WTC11 (cell line): ENCODE results near the gene XDH. TPM values are rescaled to one million over a fixed set of nuclear protein-coding genes. Genes with fewer than 3 reads are reported as not detected.

Source experiments
- ATAC-seq: fragments of 200-7000 bp; cut with Tn5 transposase; 2 replicates; pipeline ENCODE4 v1.10.0; 2021; ENCODE audit warnings: mild to moderate bottlenecking, moderate library complexity
- CTCF ChIA-PET: fragments of 300-600 bp; sonication (Branson Sonifier 250); formaldehyde crosslinking; loops from one replicate; lab custom pipeline; 2021; ENCODE audit warnings: antibody characterized with exemption; lab: Charles Lee
- POLR2A ChIA-PET: fragments of 350-600 bp; sonication (Branson Sonifier 250); formaldehyde crosslinking; loops from one replicate; lab custom pipeline; 2021; ENCODE audit warnings: antibody characterized with exemption; lab: Charles Lee
- DNase-seq: peaks from one replicate; pipeline ENCODE4 v3.0.0; 2021; ENCODE audit warnings: low spot score
- H3K27ac Mint-ChIP-seq: 2 replicates; pipeline ENCODE4 v1.8.0; 2021; ENCODE audit warnings: mixed read lengths
- H3K27me3 Mint-ChIP-seq: 2 replicates; pipeline ENCODE4 v1.8.0; 2021; ENCODE audit warnings: low read depth, mild to moderate bottlenecking, moderate library complexity, mixed read lengths
- H3K36me3 Mint-ChIP-seq: 2 replicates; pipeline ENCODE4 v1.8.0; 2021; ENCODE audit warnings: mixed read lengths
- H3K4me1 Mint-ChIP-seq: 2 replicates; pipeline ENCODE4 v1.8.0; 2022; ENCODE audit warnings: mixed read lengths
- H3K4me3 Mint-ChIP-seq: 2 replicates; pipeline ENCODE4 v1.8.0; 2021; ENCODE audit warnings: mild to moderate bottlenecking, moderate library complexity, mixed read lengths
- H3K9me3 Mint-ChIP-seq: 2 replicates; pipeline ENCODE4 v1.8.0; 2021; ENCODE audit warnings: mixed read lengths
- ELF4 ChIP-seq: sonication (generic); formaldehyde crosslinking; IDR thresholded peaks from 2 replicates; pipeline ENCODE4 v1.8.1; 2022; ENCODE audit warnings: low read depth, mild to moderate bottlenecking, moderate library complexity, missing genetic modification reagents
- EMX1 ChIP-seq: fragments of 250-450 bp; sonication (Bioruptor Pico); IDR thresholded peaks from 2 replicates; pipeline ENCODE4 v1.8.0; 2021; ENCODE audit warnings: mild to moderate bottlenecking
- FOXK1 ChIP-seq: sonication (generic); formaldehyde crosslinking; IDR thresholded peaks from 2 replicates; pipeline ENCODE4 v1.8.0; 2022; ENCODE audit warnings: mild to moderate bottlenecking, moderate library complexity, missing genetic modification reagents
- GABPB1 ChIP-seq: sonication (generic); formaldehyde crosslinking; IDR thresholded peaks from 2 replicates; pipeline ENCODE4 v1.8.1; 2023; ENCODE audit warnings: mild to moderate bottlenecking, missing genetic modification reagents
- KAT7 ChIP-seq: sonication (generic); formaldehyde crosslinking; IDR thresholded peaks from 2 replicates; pipeline ENCODE4 v1.8.1; 2023; ENCODE audit warnings: missing genetic modification reagents, mild to moderate bottlenecking, borderline replicate concordance
- NR2C2 ChIP-seq: sonication (generic); formaldehyde crosslinking; IDR thresholded peaks from 2 replicates; pipeline ENCODE4 v1.8.0; 2022; ENCODE audit warnings: mild to moderate bottlenecking, missing genetic modification reagents
- PRRX2 ChIP-seq: fragments of 250-450 bp; sonication (Bioruptor Pico); IDR thresholded peaks from 2 replicates; pipeline ENCODE4 v1.8.0; 2021; ENCODE audit warnings: mild to moderate bottlenecking
- RELA ChIP-seq: sonication (generic); formaldehyde crosslinking; IDR thresholded peaks from 2 replicates; pipeline ENCODE4 v1.8.1; 2022; ENCODE audit warnings: missing genetic modification reagents, mild to moderate bottlenecking, borderline replicate concordance
- SOX15 ChIP-seq: fragments of 250-450 bp; sonication (Bioruptor Pico); IDR thresholded peaks from 2 replicates; pipeline ENCODE4 v1.9.0; 2021; ENCODE audit warnings: mild to moderate bottlenecking
- SP1 ChIP-seq: sonication (generic); formaldehyde crosslinking; conservative IDR thresholded peaks from 2 replicates; pipeline ENCODE4 v1.8.1; 2022; ENCODE audit warnings: missing genetic modification reagents
- TEAD4 ChIP-seq: sonication (generic); formaldehyde crosslinking; IDR thresholded peaks from 2 replicates; pipeline ENCODE4 v1.8.0; 2022; ENCODE audit warnings: mild to moderate bottlenecking, missing genetic modification reagents
- ZNF317 ChIP-seq: sonication (generic); formaldehyde crosslinking; IDR thresholded peaks from 2 replicates; pipeline ENCODE4 v1.8.1; 2023; ENCODE audit warnings: low read depth, mild to moderate bottlenecking, moderate library complexity, missing genetic modification reagents, borderline replicate concordance
- ZNF396 ChIP-seq: fragments of 250-450 bp; sonication (Bioruptor Pico); IDR thresholded peaks from 2 replicates; pipeline ENCODE4 v1.8.0; 2021; ENCODE audit warnings: mild to moderate bottlenecking, moderate library complexity, borderline replicate concordance
- total RNA-seq: library from RNA; stranded (reverse); gene quantifications from 3 replicates; pipeline ENCODE4 v1.2.3, GENCODE V29; 2021
- TF ChIP-seq, protein P1 (sequence below): sonication (generic); formaldehyde crosslinking; IDR thresholded peaks from 2 replicates; pipeline ENCODE4 v1.8.0; 2023; ENCODE audit warnings: missing genetic modification reagents, mild to moderate bottlenecking, borderline replicate concordance
- TF ChIP-seq, protein P2 (sequence below): sonication (generic); formaldehyde crosslinking; conservative IDR thresholded peaks from 2 replicates; pipeline ENCODE4 v1.8.1; 2023; ENCODE audit warnings: mild to moderate bottlenecking, low read depth, missing genetic modification reagents, moderate library complexity
- TF ChIP-seq, protein P3 (sequence below): fragments of 250-450 bp; sonication (Bioruptor Pico); IDR thresholded peaks from 2 replicates; pipeline ENCODE4 v1.9.0; 2021; ENCODE audit warnings: mild to moderate bottlenecking, borderline replicate concordance
- TF ChIP-seq, protein P4 (sequence below): sonication (generic); formaldehyde crosslinking; IDR thresholded peaks from 2 replicates; pipeline ENCODE4 v1.8.0; 2022; ENCODE audit warnings: missing genetic modification reagents
- TF ChIP-seq, protein P5 (sequence below): fragments of 250-450 bp; sonication (Bioruptor Pico); IDR thresholded peaks from 2 replicates; pipeline ENCODE4 v1.8.0; 2021; ENCODE audit warnings: mild to moderate bottlenecking
- TF ChIP-seq, protein P6 (sequence below): sonication (generic); formaldehyde crosslinking; IDR thresholded peaks from 2 replicates; pipeline ENCODE4 v1.8.0; 2022; ENCODE audit warnings: mild to moderate bottlenecking, missing genetic modification reagents

Gene XDH
- total RNA-seq, 1 experiment from 2014 or later = 3.0 TPM

DNA sequence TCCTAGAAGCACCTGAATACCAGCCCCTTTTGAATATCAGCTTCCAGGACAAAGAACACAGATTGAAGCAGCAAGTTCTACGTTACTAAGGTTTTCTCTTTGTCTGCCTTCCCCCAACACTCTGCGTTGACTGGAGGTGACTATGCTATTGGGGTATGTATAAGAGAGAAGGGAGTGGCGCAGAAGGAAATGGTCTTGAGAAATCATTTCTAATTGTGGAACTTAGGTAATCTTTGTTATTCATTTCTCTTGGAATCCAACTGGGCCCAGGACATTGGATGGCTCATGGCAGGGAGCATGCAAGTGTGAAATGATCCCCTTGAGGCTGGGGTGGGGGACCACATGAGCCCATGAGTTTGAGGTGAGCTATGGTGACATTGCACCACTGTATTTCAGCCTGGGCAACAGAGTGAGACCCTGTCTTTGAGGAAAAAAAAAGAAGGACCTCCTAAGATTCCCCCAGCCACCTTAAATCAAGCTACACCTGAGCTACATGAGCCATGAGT lies 29.7 kb downstream of the XDH start (continued):
- TF ChIP-seq, protein P1, sequence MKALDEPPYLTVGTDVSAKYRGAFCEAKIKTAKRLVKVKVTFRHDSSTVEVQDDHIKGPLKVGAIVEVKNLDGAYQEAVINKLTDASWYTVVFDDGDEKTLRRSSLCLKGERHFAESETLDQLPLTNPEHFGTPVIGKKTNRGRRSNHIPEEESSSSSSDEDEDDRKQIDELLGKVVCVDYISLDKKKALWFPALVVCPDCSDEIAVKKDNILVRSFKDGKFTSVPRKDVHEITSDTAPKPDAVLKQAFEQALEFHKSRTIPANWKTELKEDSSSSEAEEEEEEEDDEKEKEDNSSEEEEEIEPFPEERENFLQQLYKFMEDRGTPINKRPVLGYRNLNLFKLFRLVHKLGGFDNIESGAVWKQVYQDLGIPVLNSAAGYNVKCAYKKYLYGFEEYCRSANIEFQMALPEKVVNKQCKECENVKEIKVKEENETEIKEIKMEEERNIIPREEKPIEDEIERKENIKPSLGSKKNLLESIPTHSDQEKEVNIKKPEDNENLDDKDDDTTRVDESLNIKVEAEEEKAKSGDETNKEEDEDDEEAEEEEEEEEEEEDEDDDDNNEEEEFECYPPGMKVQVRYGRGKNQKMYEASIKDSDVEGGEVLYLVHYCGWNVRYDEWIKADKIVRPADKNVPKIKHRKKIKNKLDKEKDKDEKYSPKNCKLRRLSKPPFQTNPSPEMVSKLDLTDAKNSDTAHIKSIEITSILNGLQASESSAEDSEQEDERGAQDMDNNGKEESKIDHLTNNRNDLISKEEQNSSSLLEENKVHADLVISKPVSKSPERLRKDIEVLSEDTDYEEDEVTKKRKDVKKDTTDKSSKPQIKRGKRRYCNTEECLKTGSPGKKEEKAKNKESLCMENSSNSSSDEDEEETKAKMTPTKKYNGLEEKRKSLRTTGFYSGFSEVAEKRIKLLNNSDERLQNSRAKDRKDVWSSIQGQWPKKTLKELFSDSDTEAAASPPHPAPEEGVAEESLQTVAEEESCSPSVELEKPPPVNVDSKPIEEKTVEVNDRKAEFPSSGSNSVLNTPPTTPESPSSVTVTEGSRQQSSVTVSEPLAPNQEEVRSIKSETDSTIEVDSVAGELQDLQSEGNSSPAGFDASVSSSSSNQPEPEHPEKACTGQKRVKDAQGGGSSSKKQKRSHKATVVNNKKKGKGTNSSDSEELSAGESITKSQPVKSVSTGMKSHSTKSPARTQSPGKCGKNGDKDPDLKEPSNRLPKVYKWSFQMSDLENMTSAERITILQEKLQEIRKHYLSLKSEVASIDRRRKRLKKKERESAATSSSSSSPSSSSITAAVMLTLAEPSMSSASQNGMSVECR (CRISPR knock-in tag) = no peak
- TF ChIP-seq SP1 (CRISPR knock-in tag) = no peak
- no peak for TF ChIP-seq EMX1 (CRISPR knock-in tag)
- TF ChIP-seq, all 79 proteins: peak for 0

DNA sequence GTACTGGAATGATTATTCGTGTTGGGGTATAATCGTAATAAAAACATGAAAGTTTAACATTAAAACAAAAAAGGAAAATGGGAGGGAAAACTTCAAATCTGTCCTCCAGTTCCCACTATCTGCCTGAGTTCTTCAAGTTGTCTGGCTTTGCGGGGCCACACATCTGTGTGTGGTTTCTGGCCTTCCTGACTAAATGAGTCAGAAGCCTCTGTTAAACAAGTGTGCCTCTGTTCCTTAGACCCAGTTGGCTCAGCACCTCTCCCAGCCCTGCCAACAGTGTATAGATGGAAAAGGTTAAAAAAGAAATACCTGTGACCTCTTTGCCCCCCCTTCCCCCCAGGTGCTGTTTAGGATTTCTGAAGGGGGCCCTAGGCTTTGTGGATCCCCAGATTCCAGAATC lies 30.2 kb downstream of the XDH start:
- ATAC-seq (no peak), DNase-seq (no peak)
- ChIA-PET CTCF (interaction anchor here (1.1 kb wide), 1 partner anchor 17 kb away, joined by 3 read pairs; no protein-coding TSS in a partner anchor), POLR2A (no interaction called here)
- Mint-ChIP-seq H3K27me3 (no peaks in the 10 kb centered on the region; the same call in 1 of the 2 replicates), H3K4me1 (peaks cover 39% of the 10 kb centered on the region), H3K4me3 (no peak overlapping the region), H3K27ac (no peak overlapping the region), H3K36me3 (peaks cover 2% of the 10 kb centered on the region; the same call in 1 of the 2 replicates), H3K9me3 (no peaks in the 10 kb centered on the region)
- TF ChIP-seq KAT7 (CRISPR knock-in tag) = no peak
- TF ChIP-seq SOX15 (CRISPR knock-in tag) = no peak
- TF ChIP-seq FOXK1 (CRISPR knock-in tag) = no peak
- no peak for TF ChIP-seq NR2C2 (CRISPR knock-in tag)
- TF ChIP-seq ELF4 = no peak
- TF ChIP-seq GABPB1 (CRISPR knock-in tag) = no peak
- no peak for TF ChIP-seq PRRX2 (CRISPR knock-in tag)
- TF ChIP-seq, protein P2, sequence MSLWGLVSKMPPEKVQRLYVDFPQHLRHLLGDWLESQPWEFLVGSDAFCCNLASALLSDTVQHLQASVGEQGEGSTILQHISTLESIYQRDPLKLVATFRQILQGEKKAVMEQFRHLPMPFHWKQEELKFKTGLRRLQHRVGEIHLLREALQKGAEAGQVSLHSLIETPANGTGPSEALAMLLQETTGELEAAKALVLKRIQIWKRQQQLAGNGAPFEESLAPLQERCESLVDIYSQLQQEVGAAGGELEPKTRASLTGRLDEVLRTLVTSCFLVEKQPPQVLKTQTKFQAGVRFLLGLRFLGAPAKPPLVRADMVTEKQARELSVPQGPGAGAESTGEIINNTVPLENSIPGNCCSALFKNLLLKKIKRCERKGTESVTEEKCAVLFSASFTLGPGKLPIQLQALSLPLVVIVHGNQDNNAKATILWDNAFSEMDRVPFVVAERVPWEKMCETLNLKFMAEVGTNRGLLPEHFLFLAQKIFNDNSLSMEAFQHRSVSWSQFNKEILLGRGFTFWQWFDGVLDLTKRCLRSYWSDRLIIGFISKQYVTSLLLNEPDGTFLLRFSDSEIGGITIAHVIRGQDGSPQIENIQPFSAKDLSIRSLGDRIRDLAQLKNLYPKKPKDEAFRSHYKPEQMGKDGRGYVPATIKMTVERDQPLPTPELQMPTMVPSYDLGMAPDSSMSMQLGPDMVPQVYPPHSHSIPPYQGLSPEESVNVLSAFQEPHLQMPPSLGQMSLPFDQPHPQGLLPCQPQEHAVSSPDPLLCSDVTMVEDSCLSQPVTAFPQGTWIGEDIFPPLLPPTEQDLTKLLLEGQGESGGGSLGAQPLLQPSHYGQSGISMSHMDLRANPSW = no peak
- no peak for TF ChIP-seq TEAD4
- no peak for TF ChIP-seq RELA (CRISPR knock-in tag)
- TF ChIP-seq, protein P3, sequence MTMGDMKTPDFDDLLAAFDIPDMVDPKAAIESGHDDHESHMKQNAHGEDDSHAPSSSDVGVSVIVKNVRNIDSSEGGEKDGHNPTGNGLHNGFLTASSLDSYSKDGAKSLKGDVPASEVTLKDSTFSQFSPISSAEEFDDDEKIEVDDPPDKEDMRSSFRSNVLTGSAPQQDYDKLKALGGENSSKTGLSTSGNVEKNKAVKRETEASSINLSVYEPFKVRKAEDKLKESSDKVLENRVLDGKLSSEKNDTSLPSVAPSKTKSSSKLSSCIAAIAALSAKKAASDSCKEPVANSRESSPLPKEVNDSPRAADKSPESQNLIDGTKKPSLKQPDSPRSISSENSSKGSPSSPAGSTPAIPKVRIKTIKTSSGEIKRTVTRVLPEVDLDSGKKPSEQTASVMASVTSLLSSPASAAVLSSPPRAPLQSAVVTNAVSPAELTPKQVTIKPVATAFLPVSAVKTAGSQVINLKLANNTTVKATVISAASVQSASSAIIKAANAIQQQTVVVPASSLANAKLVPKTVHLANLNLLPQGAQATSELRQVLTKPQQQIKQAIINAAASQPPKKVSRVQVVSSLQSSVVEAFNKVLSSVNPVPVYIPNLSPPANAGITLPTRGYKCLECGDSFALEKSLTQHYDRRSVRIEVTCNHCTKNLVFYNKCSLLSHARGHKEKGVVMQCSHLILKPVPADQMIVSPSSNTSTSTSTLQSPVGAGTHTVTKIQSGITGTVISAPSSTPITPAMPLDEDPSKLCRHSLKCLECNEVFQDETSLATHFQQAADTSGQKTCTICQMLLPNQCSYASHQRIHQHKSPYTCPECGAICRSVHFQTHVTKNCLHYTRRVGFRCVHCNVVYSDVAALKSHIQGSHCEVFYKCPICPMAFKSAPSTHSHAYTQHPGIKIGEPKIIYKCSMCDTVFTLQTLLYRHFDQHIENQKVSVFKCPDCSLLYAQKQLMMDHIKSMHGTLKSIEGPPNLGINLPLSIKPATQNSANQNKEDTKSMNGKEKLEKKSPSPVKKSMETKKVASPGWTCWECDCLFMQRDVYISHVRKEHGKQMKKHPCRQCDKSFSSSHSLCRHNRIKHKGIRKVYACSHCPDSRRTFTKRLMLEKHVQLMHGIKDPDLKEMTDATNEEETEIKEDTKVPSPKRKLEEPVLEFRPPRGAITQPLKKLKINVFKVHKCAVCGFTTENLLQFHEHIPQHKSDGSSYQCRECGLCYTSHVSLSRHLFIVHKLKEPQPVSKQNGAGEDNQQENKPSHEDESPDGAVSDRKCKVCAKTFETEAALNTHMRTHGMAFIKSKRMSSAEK (CRISPR knock-in tag) = no peak
- no peak for TF ChIP-seq ZNF317 (CRISPR knock-in tag)
- TF ChIP-seq ZNF396 (CRISPR knock-in tag) = no peak
- TF ChIP-seq, protein P4, sequence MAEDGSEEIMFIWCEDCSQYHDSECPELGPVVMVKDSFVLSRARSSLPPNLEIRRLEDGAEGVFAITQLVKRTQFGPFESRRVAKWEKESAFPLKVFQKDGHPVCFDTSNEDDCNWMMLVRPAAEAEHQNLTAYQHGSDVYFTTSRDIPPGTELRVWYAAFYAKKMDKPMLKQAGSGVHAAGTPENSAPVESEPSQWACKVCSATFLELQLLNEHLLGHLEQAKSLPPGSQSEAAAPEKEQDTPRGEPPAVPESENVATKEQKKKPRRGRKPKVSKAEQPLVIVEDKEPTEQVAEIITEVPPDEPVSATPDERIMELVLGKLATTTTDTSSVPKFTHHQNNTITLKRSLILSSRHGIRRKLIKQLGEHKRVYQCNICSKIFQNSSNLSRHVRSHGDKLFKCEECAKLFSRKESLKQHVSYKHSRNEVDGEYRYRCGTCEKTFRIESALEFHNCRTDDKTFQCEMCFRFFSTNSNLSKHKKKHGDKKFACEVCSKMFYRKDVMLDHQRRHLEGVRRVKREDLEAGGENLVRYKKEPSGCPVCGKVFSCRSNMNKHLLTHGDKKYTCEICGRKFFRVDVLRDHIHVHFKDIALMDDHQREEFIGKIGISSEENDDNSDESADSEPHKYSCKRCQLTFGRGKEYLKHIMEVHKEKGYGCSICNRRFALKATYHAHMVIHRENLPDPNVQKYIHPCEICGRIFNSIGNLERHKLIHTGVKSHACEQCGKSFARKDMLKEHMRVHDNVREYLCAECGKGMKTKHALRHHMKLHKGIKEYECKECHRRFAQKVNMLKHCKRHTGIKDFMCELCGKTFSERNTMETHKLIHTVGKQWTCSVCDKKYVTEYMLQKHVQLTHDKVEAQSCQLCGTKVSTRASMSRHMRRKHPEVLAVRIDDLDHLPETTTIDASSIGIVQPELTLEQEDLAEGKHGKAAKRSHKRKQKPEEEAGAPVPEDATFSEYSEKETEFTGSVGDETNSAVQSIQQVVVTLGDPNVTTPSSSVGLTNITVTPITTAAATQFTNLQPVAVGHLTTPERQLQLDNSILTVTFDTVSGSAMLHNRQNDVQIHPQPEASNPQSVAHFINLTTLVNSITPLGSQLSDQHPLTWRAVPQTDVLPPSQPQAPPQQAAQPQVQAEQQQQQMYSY = no peak
- TF ChIP-seq SP1 (CRISPR knock-in tag) = no peak
- TF ChIP-seq, protein P5, sequence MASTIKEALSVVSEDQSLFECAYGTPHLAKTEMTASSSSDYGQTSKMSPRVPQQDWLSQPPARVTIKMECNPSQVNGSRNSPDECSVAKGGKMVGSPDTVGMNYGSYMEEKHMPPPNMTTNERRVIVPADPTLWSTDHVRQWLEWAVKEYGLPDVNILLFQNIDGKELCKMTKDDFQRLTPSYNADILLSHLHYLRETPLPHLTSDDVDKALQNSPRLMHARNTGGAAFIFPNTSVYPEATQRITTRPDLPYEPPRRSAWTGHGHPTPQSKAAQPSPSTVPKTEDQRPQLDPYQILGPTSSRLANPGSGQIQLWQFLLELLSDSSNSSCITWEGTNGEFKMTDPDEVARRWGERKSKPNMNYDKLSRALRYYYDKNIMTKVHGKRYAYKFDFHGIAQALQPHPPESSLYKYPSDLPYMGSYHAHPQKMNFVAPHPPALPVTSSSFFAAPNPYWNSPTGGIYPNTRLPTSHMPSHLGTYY (CRISPR knock-in tag) = no peak
- TF ChIP-seq, protein P6, sequence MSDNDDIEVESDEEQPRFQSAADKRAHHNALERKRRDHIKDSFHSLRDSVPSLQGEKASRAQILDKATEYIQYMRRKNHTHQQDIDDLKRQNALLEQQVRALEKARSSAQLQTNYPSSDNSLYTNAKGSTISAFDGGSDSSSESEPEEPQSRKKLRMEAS (CRISPR knock-in tag) = no peak
